H9 (cell line): ENCODE results near the gene ADGRF5. TPM values are rescaled to one million over a fixed set of nuclear protein-coding genes. Genes with fewer than 3 reads are reported as not detected.

Source experiments
- DNase-seq: peaks from one replicate; pipeline ENCODE4 v3.0.0-alpha.2; 2017
- H2AFZ ChIP-seq: one replicate; pipeline ENCODE4 v1.6.1; 2013; ENCODE audit warnings: mild to moderate bottlenecking, low read length, control low read depth, moderate library complexity
- H2AK5ac ChIP-seq: 2 replicates; pipeline ENCODE4 v1.6.1; 2013; ENCODE audit warnings: low read length, control low read depth, mixed read lengths; ENCODE audit not compliant: insufficient read length
- H2BK120ac ChIP-seq: one replicate; pipeline ENCODE4 v1.6.1; 2013; ENCODE audit warnings: low read depth, mild to moderate bottlenecking, low read length, control low read depth, inconsistent platforms; ENCODE audit not compliant: poor library complexity, severe bottlenecking
- H2BK12ac ChIP-seq: 2 replicates; pipeline ENCODE4 v1.6.1; 2013; ENCODE audit warnings: low read length, control low read depth, mixed read lengths, low read depth; ENCODE audit not compliant: insufficient read length
- H2BK15ac ChIP-seq: 2 replicates; pipeline ENCODE4 v1.6.1; 2013; ENCODE audit warnings: low read depth, low read length, control low read depth
- H2BK20ac ChIP-seq: one replicate; pipeline ENCODE4 v1.6.1; 2013; ENCODE audit warnings: low read depth, mild to moderate bottlenecking, low read length, control low read depth, inconsistent platforms; ENCODE audit not compliant: poor library complexity, severe bottlenecking
- H2BK5ac ChIP-seq: 2 replicates; pipeline ENCODE4 v1.6.1; 2013; ENCODE audit warnings: low read length, control low read depth, mixed read lengths; ENCODE audit not compliant: insufficient read length
- H3K14ac ChIP-seq: 2 replicates; pipeline ENCODE4 v1.6.1; 2013; ENCODE audit warnings: low read length, control low read depth; ENCODE audit not compliant: insufficient read depth
- H3K18ac ChIP-seq: 2 replicates; pipeline ENCODE4 v1.6.1; 2013; ENCODE audit warnings: low read depth, mild to moderate bottlenecking, mixed read lengths, low read length, control low read depth; ENCODE audit not compliant: insufficient read length
- H3K23ac ChIP-seq: 2 replicates; pipeline ENCODE4 v1.6.1; 2013; ENCODE audit warnings: low read length, control low read depth, mixed read lengths, low read depth; ENCODE audit not compliant: insufficient read length
- H3K23me2 ChIP-seq: 2 replicates; pipeline ENCODE4 v1.6.1; 2013; ENCODE audit warnings: low read depth, mild to moderate bottlenecking, mixed read lengths, low read length, control low read depth; ENCODE audit not compliant: insufficient read length, poor library complexity, severe bottlenecking
- H3K27ac ChIP-seq: 2 replicates; pipeline ENCODE4 v1.5.1; 2013; ENCODE audit warnings: low read length, control low read depth, mixed read lengths, low read depth; ENCODE audit not compliant: insufficient read length
- H3K27me3 ChIP-seq: 2 replicates; pipeline ENCODE4 v1.6.1; 2013; ENCODE audit warnings: low read length, control low read depth, inconsistent platforms; ENCODE audit not compliant: insufficient read depth
- H3K4ac ChIP-seq: 2 replicates; pipeline ENCODE4 v1.6.1; 2013; ENCODE audit warnings: low read depth, mild to moderate bottlenecking, control low read depth, inconsistent platforms, low read length, moderate library complexity
- H3K4me1 ChIP-seq: 2 replicates; pipeline ENCODE4 v1.6.1; 2013; ENCODE audit warnings: low read length, control low read depth, inconsistent platforms; ENCODE audit not compliant: insufficient read depth
- H3K4me2 ChIP-seq: 2 replicates; pipeline ENCODE4 v1.6.1; 2013; ENCODE audit warnings: low read length, control low read depth, mixed read lengths; ENCODE audit not compliant: insufficient read length, insufficient read depth
- H3K56ac ChIP-seq: 2 replicates; pipeline ENCODE4 v1.6.1; 2013; ENCODE audit warnings: low read depth, mild to moderate bottlenecking, mixed read lengths, low read length, control low read depth; ENCODE audit not compliant: insufficient read length
- H3K79me1 ChIP-seq: 2 replicates; pipeline ENCODE4 v1.6.1; 2013; ENCODE audit warnings: low read depth, mild to moderate bottlenecking, moderate library complexity, low read length, control low read depth, inconsistent platforms; ENCODE audit not compliant: insufficient read depth, poor library complexity, severe bottlenecking
- H3K79me2 ChIP-seq: 2 replicates; pipeline ENCODE4 v1.6.1; 2013; ENCODE audit warnings: low read length, control low read depth, inconsistent platforms; ENCODE audit not compliant: insufficient read depth
- H3K9ac ChIP-seq: 2 replicates; pipeline ENCODE4 v1.6.1; 2013; ENCODE audit warnings: low read length, control low read depth, mixed read lengths; ENCODE audit not compliant: insufficient read length; ENCODE audit errors: extremely low read depth
- H3K9me3 ChIP-seq: one replicate; pipeline ENCODE4 v1.6.1; 2013; ENCODE audit warnings: low read depth, low read length, inconsistent platforms; ENCODE audit not compliant: control insufficient read depth
- H3T11ph ChIP-seq: one replicate; pipeline ENCODE4 v1.6.1; 2013; ENCODE audit warnings: mild to moderate bottlenecking, low read length, control low read depth, inconsistent platforms
- H4K20me1 ChIP-seq: one replicate; pipeline ENCODE4 v1.6.1; 2013; ENCODE audit not compliant: control insufficient read depth, insufficient read length, insufficient read depth
- H4K5ac ChIP-seq: 2 replicates; pipeline ENCODE4 v1.6.1; 2013; ENCODE audit warnings: low read depth, mild to moderate bottlenecking, mixed read lengths, low read length, control low read depth; ENCODE audit not compliant: insufficient read length
- H4K8ac ChIP-seq: replicated peaks from 2 replicates; pipeline ENCODE4 v1.6.1; 2013; ENCODE audit warnings: low read length, control low read depth, mixed read lengths, low read depth; ENCODE audit not compliant: insufficient read length
- H4K91ac ChIP-seq: 2 replicates; pipeline ENCODE4 v1.6.1; 2013; ENCODE audit warnings: low read depth, mild to moderate bottlenecking, moderate library complexity, mixed read lengths, low read length, control low read depth; ENCODE audit not compliant: insufficient read length
- H3K27ac Mint-ChIP-seq, 3 experiments: 2 replicates in 2 of 3; 3 replicates in 1 of 3; pipeline ENCODE4 v1.8.0; 2020 to 2021; ENCODE audit warnings: mixed read lengths in 3 of 3, mild to moderate bottlenecking in 1 of 3, moderate library complexity in 1 of 3
- H3K27me3 Mint-ChIP-seq: 2 replicates; pipeline ENCODE4 v1.8.0; 2021; ENCODE audit warnings: low read depth, mild to moderate bottlenecking, moderate library complexity, mixed read lengths
- H3K36me3 Mint-ChIP-seq, 3 experiments: 2 replicates in 2 of 3; 3 replicates in 1 of 3; pipeline ENCODE4 v1.8.0; 2020 to 2021; ENCODE audit warnings: low read depth in 3 of 3, mixed read lengths in 3 of 3; ENCODE audit not compliant: insufficient read depth in 1 of 3
- H3K4me1 Mint-ChIP-seq, 2 experiments: 2 replicates each; pipeline ENCODE4 v1.8.0; 2020; ENCODE audit warnings: mixed read lengths in 2 of 2
- H3K4me3 Mint-ChIP-seq, 2 experiments: 2 replicates in 1 of 2; 3 replicates in 1 of 2; pipeline ENCODE4 v1.8.0; 2020 to 2021; ENCODE audit warnings: mild to moderate bottlenecking in 2 of 2, mixed read lengths in 2 of 2, moderate library complexity in 1 of 2
- H3K9me3 Mint-ChIP-seq, 2 experiments: 2 replicates in 1 of 2; 3 replicates in 1 of 2; pipeline ENCODE4 v1.8.0; 2020; ENCODE audit warnings: mild to moderate bottlenecking in 2 of 2, mixed read lengths in 2 of 2, moderate library complexity in 1 of 2
- WGBS: extraction: QIAGEN DNeasy Blood & Tissue Kit; methylation state at CpG from one replicate; pipeline ENCODE4 v1.1.7; 2013; ENCODE audit warnings: missing lambda C conversion rate, low lambda C conversion rate, mixed read lengths; ENCODE audit not compliant: insufficient read length; ENCODE audit errors: extremely low coverage; 5-methylcytosine and 5-hydroxymethylcytosine counted together
- long read RNA-seq: library from polyadenylated mRNA; unstranded; transcript quantifications from one replicate; pipeline ENCODE4 v2.0.0, GENCODE V29; 2020
- total RNA-seq: library from RNA; stranded (reverse); gene quantifications from 2 replicates; pipeline ENCODE4 v1.2.1, GENCODE V29; 2021
- TF ChIP-seq, protein P1 (sequence below): fragments of 200-600 bp; sonication (generic); conservative IDR thresholded peaks from 3 replicates; pipeline ENCODE4 v1.8.0; 2021; ENCODE audit warnings: antibody characterized with exemption, mild to moderate bottlenecking

Gene ADGRF5, protein sequence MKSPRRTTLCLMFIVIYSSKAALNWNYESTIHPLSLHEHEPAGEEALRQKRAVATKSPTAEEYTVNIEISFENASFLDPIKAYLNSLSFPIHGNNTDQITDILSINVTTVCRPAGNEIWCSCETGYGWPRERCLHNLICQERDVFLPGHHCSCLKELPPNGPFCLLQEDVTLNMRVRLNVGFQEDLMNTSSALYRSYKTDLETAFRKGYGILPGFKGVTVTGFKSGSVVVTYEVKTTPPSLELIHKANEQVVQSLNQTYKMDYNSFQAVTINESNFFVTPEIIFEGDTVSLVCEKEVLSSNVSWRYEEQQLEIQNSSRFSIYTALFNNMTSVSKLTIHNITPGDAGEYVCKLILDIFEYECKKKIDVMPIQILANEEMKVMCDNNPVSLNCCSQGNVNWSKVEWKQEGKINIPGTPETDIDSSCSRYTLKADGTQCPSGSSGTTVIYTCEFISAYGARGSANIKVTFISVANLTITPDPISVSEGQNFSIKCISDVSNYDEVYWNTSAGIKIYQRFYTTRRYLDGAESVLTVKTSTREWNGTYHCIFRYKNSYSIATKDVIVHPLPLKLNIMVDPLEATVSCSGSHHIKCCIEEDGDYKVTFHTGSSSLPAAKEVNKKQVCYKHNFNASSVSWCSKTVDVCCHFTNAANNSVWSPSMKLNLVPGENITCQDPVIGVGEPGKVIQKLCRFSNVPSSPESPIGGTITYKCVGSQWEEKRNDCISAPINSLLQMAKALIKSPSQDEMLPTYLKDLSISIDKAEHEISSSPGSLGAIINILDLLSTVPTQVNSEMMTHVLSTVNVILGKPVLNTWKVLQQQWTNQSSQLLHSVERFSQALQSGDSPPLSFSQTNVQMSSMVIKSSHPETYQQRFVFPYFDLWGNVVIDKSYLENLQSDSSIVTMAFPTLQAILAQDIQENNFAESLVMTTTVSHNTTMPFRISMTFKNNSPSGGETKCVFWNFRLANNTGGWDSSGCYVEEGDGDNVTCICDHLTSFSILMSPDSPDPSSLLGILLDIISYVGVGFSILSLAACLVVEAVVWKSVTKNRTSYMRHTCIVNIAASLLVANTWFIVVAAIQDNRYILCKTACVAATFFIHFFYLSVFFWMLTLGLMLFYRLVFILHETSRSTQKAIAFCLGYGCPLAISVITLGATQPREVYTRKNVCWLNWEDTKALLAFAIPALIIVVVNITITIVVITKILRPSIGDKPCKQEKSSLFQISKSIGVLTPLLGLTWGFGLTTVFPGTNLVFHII (N-terminal part only)
- total RNA-seq: not detected in 2 replicates
- long read RNA-seq: 0 reads

DNA sequence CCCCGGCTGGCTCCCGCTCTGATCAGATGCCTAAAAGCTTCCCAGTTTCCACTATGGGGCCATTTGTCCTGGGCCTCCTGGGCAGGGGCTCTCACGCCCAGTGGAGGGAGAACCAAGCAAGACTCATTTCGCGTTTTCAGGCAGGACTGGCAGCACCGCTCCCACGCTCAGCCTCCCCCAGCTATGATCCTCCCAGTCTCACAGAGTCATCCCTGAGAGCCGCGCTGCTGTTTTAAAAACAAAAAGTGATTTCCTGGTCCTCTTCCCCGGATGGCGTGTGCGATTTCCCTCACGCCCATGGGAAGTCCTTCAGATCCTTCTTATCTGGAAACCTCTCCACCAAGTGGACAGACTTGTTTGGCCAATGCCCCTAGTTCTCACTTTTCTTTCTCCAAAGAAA is at the start of gene ADGRF5:
TSS of gene ADGRF5 (minus strand) at position 208 of the 400 bp plus-strand sequence. CDS start 15,176 bp downstream, outside the sequence.
- Histone ChIP-seq H4K8ac (no peak within 1 kb of the TSS), H3K79me1 (no peaks in the 10 kb centered on the region), H3K56ac (no peak within 1 kb of the TSS), H3K4ac (no peak within 1 kb of the TSS), H3K27me3 (no peaks in the 10 kb centered on the region), H4K20me1 (no peaks in the 10 kb centered on the region), H3T11ph (peak within 1 kb of the TSS; percentile 63), H3K14ac (no peak within 1 kb of the TSS), H3K23me2 (no peaks in the 10 kb centered on the region), H4K5ac (no peak within 1 kb of the TSS), H2BK20ac (no peak within 1 kb of the TSS), H3K4me2 (no peak within 1 kb of the TSS), H3K4me1 (no peaks in the 10 kb centered on the region), H3K27ac (no peak within 1 kb of the TSS), H3K79me2 (no peaks in the 10 kb centered on the region), H2AFZ (no peak within 1 kb of the TSS), H2BK120ac (no peak within 1 kb of the TSS), H4K91ac (no peak within 1 kb of the TSS), H3K9ac (no peak within 1 kb of the TSS), H3K18ac (no peak within 1 kb of the TSS), H3K9me3 (no peaks in the 10 kb centered on the region), H3K23ac (no peak within 1 kb of the TSS), H2AK5ac (no peak within 1 kb of the TSS), H2BK5ac (no peak within 1 kb of the TSS), H2BK12ac (no peak within 1 kb of the TSS), H2BK15ac (no peak within 1 kb of the TSS)
- Mint-ChIP-seq H3K9me3 (no peaks in the 10 kb centered on the region; a peak in 1 of 5 replicates), H3K4me1 (peaks cover 5 to 6% of the 10 kb centered on the region in 2 experiments; a peak in 3 of 4 replicates), H3K4me3 (no peak within 1 kb of the TSS), H3K36me3 (no peaks in the 10 kb centered on the region), H3K27ac (peak within 1 kb of the TSS in 1 of 3 experiments; percentile 69; a peak in 1 of 7 replicates), H3K27me3 (no peaks in the 10 kb centered on the region)
- TF ChIP-seq, protein P1, sequence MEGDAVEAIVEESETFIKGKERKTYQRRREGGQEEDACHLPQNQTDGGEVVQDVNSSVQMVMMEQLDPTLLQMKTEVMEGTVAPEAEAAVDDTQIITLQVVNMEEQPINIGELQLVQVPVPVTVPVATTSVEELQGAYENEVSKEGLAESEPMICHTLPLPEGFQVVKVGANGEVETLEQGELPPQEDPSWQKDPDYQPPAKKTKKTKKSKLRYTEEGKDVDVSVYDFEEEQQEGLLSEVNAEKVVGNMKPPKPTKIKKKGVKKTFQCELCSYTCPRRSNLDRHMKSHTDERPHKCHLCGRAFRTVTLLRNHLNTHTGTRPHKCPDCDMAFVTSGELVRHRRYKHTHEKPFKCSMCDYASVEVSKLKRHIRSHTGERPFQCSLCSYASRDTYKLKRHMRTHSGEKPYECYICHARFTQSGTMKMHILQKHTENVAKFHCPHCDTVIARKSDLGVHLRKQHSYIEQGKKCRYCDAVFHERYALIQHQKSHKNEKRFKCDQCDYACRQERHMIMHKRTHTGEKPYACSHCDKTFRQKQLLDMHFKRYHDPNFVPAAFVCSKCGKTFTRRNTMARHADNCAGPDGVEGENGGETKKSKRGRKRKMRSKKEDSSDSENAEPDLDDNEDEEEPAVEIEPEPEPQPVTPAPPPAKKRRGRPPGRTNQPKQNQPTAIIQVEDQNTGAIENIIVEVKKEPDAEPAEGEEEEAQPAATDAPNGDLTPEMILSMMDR: no peak
- no CpG with 5 or more reads among the region's 13 CpGs for WGBS
- no peak for DNase-seq
